ENCODE measurements around the gene STK39. TPM values are rescaled to one million over a fixed set of nuclear protein-coding genes. Genes with fewer than 3 reads are reported as not detected.

The STK39 gene
- total and polyA plus RNA-seq, 9 of the 15 experiments (the other 6 are each of a cell fraction or from before 2014, with no cell fraction given), result 0.19 to 0.76 (median 0.51) TPM

DNA sequence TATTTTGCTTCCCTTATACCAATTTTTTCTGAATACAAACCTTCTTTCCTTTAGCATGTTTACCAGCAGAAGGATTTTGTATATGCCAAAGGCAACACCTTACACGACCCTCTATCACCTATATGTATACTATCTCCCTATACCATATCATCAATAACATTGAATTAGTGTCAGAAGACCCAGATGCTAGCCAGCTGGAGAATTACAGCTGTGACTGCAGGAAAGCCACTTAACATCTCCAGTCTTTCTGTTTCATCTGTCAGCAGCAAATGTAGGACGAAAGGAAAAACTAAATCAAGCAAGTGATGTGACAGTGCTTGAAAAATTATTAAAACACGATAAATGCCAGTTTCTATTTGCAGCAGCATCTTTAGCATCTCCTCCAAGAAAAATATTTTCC lies 193.7 kb downstream of the STK39 start:
- ChIA-PET POLR2A (no interaction called here), CTCF (ENCODE audit: low intra/inter-chr PET ratio) (no interaction called here)
- Histone ChIP-seq H3K36me3 (ENCODE audit: control insufficient read depth, insufficient read depth, low read length) (no peaks in the 10 kb centered on the region), H3K27me3 (ENCODE audit: control insufficient read depth in 2 of 2, insufficient read depth in 2 of 2, low read length in 2 of 2) (peaks cover 1 to 4% of the 10 kb centered on the region in 2 experiments; a peak in 4 of 5 replicates), H3K9me3 (replicated peaks; ENCODE audit: control insufficient read depth, insufficient read depth, low read depth, low read length) (no peaks in the 10 kb centered on the region), H3K4me2 (ENCODE audit: insufficient read depth, low read length) (no peak overlapping the region), H3K9ac (ENCODE audit: insufficient read depth in 1 of 2, low read depth in 2 of 2, low read length in 2 of 2) (no peak overlapping the region), H3K4me3 (no peak overlapping the region), H2AFZ (ENCODE audit: low read depth, low read length) (no peak overlapping the region), H3K79me2 (ENCODE audit: control insufficient read depth, insufficient read depth, low read length) (no peaks in the 10 kb centered on the region), H3K27ac (ENCODE audit: extremely low read depth, low read depth, low read length) (no peak overlapping the region), H4K20me1 (replicated peaks; ENCODE audit: control insufficient read depth, insufficient read depth, low read length) (no peaks in the 10 kb centered on the region), H3K9me1 (ENCODE audit: control insufficient read depth, insufficient read depth, low read length) (no peaks in the 10 kb centered on the region), H3K4me1 (replicated peaks in 1 of 2; ENCODE audit: control insufficient read depth in 2 of 2, insufficient read depth in 2 of 2, low read length in 2 of 2) (no peaks in the 10 kb centered on the region)
- DNase-seq (ENCODE audit: extremely low read depth in 1 of 4, low spot score in 3 of 4), result no peak
- FAIRE-seq, result no peak
- no peak for ATAC-seq
- in situ Hi-C loops (cut with MboI), result no loop called here
- intact Hi-C loops (cut with micrococcal nuclease), result no loop called here
- no peak for TF ChIP-seq NELFE (IDR thresholded peaks at IDR 0.05; ENCODE audit: insufficient read depth, insufficient read length)
- TF ChIP-seq, protein P1, sequence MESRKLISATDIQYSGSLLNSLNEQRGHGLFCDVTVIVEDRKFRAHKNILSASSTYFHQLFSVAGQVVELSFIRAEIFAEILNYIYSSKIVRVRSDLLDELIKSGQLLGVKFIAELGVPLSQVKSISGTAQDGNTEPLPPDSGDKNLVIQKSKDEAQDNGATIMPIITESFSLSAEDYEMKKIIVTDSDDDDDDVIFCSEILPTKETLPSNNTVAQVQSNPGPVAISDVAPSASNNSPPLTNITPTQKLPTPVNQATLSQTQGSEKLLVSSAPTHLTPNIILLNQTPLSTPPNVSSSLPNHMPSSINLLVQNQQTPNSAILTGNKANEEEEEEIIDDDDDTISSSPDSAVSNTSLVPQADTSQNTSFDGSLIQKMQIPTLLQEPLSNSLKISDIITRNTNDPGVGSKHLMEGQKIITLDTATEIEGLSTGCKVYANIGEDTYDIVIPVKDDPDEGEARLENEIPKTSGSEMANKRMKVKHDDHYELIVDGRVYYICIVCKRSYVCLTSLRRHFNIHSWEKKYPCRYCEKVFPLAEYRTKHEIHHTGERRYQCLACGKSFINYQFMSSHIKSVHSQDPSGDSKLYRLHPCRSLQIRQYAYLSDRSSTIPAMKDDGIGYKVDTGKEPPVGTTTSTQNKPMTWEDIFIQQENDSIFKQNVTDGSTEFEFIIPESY (CRISPR knock-in tag; IDR thresholded peaks at IDR 0.05), result no peak
- TF ChIP-seq ESRRA (IDR thresholded peaks at IDR 0.05; ENCODE audit: borderline replicate concordance, low read depth), result no peak
- TF ChIP-seq NFATC3 (IDR thresholded peaks at IDR 0.05), result no peak
- TF ChIP-seq KDM5B (IDR thresholded peaks at IDR 0.05; ENCODE audit: insufficient replicate concordance, low read depth, low read length), result no peak
- TF ChIP-seq ZNF644 (tag; IDR thresholded peaks at IDR 0.05; ENCODE audit: low read depth), result no peak
- TF ChIP-seq ETV5 (CRISPR knock-in tag; IDR thresholded peaks at IDR 0.05; ENCODE audit: low read depth), result no peak
- no peak for TF ChIP-seq EZH2 (IDR thresholded peaks at IDR 0.05; ENCODE audit: borderline replicate concordance, low read depth, low read length)
- TF ChIP-seq SMAD3 (CRISPR knock-in tag; conservative IDR thresholded peaks at IDR 0.05), result no peak
- TF ChIP-seq PTRF (tag; IDR thresholded peaks at IDR 0.05), result no peak
- TF ChIP-seq CBFA2T3 (IDR thresholded peaks at IDR 0.05), result no peak
- TF ChIP-seq SP1 (CRISPR knock-in tag; IDR thresholded peaks at IDR 0.05), result no peak
- TF ChIP-seq, protein P2, sequence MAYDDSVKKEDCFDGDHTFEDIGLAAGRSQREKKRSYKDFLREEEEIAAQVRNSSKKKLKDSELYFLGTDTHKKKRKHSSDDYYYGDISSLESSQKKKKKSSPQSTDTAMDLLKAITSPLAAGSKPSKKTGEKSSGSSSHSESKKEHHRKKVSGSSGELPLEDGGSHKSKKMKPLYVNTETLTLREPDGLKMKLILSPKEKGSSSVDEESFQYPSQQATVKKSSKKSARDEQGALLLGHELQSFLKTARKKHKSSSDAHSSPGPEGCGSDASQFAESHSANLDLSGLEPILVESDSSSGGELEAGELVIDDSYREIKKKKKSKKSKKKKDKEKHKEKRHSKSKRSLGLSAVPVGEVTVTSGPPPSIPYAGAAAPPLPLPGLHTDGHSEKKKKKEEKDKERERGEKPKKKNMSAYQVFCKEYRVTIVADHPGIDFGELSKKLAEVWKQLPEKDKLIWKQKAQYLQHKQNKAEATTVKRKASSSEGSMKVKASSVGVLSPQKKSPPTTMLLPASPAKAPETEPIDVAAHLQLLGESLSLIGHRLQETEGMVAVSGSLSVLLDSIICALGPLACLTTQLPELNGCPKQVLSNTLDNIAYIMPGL (CRISPR knock-in tag; IDR thresholded peaks at IDR 0.05), result no peak
- no TSS peak for BruUV-seq (replicated peaks)
- 0% methylated on average over 3 of the region's 3 CpGs for WGBS (ENCODE audit: insufficient coverage, low coverage, missing lambda C conversion rate)

Measured in K562 (cell line).